A549 (cell line): ENCODE data around the gene GSTM2.

Experiments
- CHD4 ChIP-seq: fragments of 200-600 bp; sonication (generic); IDR thresholded peaks from 2 replicates; pipeline ENCODE4 v1.6.1; 2016; ENCODE audit warnings: antibody characterized with exemption, mild to moderate bottlenecking, borderline replicate concordance
- EP300 ChIP-seq, 2 experiments: fragments of >200 bp; sonication (Bioruptor Twin); formaldehyde crosslinking; IDR thresholded peaks; 2 replicates in 1 of 2; 3 replicates in 1 of 2; pipeline ENCODE4 v1.6.1; 2016 to 2017

- TF ChIP-seq CHD4: no peak
- TF ChIP-seq EP300 (IDR thresholded peaks at IDR 0.05): no peak
Observed at GRCh38 chr1:109639841-109640184, 28.0 kb upstream of the GSTM2 start.
